HEK293 (cell line): ENCODE results near the gene XAF1.

Source experiments
- KLF1 ChIP-seq: fragments of 450-650 bp; formaldehyde crosslinking; IDR thresholded peaks from 2 replicates; pipeline ENCODE4 v1.5.1; 2016; ENCODE audit warnings: missing biosample characterization, missing genetic modification characterization
- PBX3 ChIP-seq: sonication (generic); formaldehyde crosslinking; IDR thresholded peaks from 2 replicates; pipeline ENCODE4 v1.8.1; 2022; ENCODE audit warnings: mild to moderate bottlenecking, moderate library complexity, missing genetic modification reagents
- REST ChIP-seq: fragments of 450-650 bp; formaldehyde crosslinking; IDR thresholded peaks from 2 replicates; pipeline ENCODE4 v1.5.1; 2016; ENCODE audit warnings: missing biosample characterization, missing genetic modification characterization
- ZNF133 ChIP-seq: fragments of 450-650 bp; formaldehyde crosslinking; IDR thresholded peaks from 2 replicates; pipeline ENCODE4 v1.5.1; 2016; ENCODE audit warnings: missing biosample characterization, missing genetic modification characterization
- ZNF2 ChIP-seq: fragments of 450-650 bp; formaldehyde crosslinking; IDR thresholded peaks from 2 replicates; pipeline ENCODE4 v1.5.1; 2016; ENCODE audit warnings: missing biosample characterization, missing genetic modification characterization
- ZNF302 ChIP-seq: fragments of 450-650 bp; formaldehyde crosslinking; IDR thresholded peaks from 2 replicates; pipeline ENCODE4 v1.5.1; 2016; ENCODE audit warnings: missing biosample characterization, missing genetic modification characterization, low read depth
- ZNF624 ChIP-seq: fragments of 450-650 bp; formaldehyde crosslinking; IDR thresholded peaks from 2 replicates; pipeline ENCODE4 v1.5.1; 2017; ENCODE audit warnings: missing biosample characterization, missing genetic modification characterization
- TF ChIP-seq, protein P1 (sequence below): fragments of 450-650 bp; formaldehyde crosslinking; IDR thresholded peaks from 2 replicates; pipeline ENCODE4 v1.5.1; 2016; ENCODE audit warnings: missing biosample characterization, missing genetic modification characterization

DNA sequence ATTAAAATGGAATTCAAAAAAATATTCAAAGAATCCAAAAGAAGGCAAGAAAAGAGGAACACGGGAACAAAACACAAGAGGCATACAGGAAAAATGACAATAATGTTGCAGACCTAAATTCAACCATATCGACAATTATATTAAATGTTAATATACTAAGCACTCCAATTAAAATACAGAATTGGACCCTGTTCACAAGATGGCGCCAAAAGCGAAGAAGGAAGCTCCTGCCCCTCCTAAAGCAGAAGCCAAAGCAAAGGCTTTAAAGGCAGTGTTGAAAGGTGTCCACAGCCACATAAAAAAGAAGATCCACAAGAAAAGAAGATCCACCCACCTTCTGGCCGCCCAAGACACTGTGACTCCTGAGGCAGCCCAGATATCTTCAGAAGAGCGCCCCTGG lies 6.3 kb upstream of the XAF1 start:
- TF ChIP-seq, protein P1, sequence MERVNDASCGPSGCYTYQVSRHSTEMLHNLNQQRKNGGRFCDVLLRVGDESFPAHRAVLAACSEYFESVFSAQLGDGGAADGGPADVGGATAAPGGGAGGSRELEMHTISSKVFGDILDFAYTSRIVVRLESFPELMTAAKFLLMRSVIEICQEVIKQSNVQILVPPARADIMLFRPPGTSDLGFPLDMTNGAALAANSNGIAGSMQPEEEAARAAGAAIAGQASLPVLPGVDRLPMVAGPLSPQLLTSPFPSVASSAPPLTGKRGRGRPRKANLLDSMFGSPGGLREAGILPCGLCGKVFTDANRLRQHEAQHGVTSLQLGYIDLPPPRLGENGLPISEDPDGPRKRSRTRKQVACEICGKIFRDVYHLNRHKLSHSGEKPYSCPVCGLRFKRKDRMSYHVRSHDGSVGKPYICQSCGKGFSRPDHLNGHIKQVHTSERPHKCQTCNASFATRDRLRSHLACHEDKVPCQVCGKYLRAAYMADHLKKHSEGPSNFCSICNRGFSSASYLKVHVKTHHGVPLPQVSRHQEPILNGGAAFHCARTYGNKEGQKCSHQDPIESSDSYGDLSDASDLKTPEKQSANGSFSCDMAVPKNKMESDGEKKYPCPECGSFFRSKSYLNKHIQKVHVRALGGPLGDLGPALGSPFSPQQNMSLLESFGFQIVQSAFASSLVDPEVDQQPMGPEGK (tag by site-specific recombination): no peak
- TF ChIP-seq ZNF2 (tag by site-specific recombination) (no peak), ZNF624 (tag by site-specific recombination) (no peak), ZNF302 (no peak), PBX3 (CRISPR knock-in tag) (no peak), REST (no peak), ZNF133 (tag by site-specific recombination) (no peak), KLF1 (tag by site-specific recombination) (no peak)
